CD4-positive, alpha-beta T cell treated with Interferon gamma for 1 hour (primary cell): ENCODE measurements around the gene CACNA2D4.

ENCODE experiments used
- DNase-seq: peaks from one replicate; pipeline ENCODE4 v3.0.0-alpha.2; 2020

CACNA2D4 gene

DNA sequence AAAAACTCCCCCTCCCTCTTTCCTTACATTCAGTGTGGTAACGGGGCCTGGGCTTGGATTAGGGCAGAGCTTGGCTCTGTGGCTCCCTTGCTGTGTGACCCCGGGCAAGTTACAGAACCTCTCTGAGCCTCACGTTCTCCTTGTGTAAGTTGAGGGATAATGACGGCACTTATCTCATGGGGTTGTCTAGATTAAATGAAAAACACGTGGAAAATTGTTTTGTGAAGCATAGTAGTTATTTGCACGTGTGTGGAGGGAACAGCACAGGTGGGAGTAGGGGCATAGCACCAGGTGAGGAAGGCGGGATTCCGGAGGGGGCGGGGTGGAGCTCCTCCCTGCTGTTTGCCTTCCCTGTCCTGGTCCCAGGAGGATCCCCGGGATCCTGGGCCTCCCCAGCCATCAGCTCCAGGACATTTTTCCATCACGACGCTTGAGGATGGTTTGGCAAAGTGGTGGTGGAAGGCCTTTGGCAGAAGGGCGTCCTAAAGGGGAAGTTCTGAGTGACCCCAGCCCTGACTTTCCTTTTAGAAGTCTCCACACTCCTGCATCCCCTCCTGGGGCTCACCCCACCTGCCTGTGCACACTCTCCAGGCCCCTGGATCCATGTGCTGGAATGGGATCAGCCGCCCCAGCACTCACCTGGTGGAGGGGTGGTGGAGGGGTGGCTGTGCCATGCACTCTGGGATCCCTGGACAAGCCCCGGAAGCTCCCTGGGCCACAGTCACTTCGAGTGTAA is 75.4 kb downstream of the CACNA2D4 start:
- no peak for DNase-seq

DNA sequence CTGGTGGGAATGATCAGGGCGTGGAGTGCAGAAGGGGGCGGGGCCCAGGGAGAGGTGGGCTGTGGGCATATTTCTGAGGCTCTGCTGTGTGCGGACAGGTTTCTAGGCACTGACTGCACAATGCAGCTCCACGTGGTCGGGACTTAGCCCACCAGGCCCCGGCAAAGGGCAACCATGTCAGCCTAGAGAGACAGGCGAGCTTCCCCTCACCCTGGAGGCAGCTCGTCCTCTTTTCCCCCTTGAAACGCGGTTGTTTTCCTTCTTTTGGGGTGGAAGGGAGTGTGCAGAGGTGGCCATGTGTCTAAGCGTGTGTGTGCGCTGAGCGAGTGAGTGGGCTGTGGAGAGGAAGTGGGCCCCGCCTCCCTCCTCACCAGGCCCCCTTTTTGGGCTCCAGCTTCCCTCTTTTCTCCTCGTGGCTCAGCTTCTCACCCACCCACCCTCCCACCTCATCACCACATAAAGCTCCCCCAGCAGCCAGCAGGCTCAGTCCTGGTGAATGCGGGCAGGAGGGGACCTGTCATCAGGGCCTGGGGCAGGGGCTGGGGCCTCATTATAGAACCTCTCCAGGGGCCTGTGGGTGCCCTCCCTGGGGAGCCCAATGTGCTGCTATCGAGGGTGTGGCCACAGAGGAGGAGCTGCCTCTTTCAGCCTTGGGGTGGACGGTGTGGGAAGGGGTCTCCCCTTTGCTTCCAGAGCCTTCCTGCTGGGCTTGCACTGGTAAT is 76.1 kb downstream of the CACNA2D4 start:
- DNase-seq: no peak

DNA sequence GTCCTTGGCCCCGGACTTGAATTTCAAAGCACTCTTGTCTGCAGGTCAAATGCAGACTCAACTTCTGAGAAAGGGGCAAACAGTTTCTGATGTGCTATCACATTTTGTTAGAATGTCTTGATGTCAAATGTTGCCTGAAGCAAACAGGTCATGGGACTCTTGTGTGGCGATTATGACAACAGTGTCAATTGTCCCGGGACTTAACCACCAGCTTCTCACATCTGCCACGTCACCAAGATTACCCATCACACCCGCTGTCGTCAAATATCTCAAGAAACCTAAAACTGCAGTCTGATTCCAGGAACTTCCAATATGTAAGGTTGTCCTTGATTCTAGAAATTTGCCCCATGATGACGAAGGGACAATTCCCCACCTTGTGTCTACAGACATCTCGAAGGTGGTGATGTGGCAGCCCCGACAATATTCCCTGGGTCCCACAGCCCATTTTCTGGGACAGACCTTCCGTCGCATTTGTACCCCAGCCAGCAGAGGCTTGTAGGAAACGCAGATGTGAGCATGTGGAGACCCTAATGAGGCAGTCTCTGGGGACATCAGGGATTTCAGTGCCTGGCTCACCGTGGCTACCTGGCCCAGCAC is 76.8 kb downstream of the CACNA2D4 start:
- no peak for DNase-seq

DNA sequence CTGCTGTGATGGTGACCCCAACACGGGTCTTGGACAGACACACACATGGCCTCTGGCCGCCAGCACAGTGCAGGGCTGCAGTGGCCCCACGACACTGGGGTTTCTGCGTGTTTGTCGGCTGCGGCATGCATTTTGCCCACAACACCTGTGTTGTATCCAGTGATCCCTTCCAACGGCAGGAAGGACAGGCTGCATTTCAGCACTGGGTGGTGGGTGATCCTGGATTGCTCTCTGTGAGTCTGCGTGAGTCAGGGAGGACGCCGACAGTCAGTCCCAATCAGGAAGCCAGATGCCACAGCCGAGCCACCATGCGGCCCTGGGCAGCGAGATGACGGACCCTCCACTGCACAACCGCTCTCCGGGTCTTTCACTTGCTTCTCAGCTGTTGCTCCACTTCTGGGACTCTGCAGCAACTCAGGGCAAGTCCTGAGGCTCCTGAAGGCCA is 77.4 kb downstream of the CACNA2D4 start:
- DNase-seq: no peak

DNA sequence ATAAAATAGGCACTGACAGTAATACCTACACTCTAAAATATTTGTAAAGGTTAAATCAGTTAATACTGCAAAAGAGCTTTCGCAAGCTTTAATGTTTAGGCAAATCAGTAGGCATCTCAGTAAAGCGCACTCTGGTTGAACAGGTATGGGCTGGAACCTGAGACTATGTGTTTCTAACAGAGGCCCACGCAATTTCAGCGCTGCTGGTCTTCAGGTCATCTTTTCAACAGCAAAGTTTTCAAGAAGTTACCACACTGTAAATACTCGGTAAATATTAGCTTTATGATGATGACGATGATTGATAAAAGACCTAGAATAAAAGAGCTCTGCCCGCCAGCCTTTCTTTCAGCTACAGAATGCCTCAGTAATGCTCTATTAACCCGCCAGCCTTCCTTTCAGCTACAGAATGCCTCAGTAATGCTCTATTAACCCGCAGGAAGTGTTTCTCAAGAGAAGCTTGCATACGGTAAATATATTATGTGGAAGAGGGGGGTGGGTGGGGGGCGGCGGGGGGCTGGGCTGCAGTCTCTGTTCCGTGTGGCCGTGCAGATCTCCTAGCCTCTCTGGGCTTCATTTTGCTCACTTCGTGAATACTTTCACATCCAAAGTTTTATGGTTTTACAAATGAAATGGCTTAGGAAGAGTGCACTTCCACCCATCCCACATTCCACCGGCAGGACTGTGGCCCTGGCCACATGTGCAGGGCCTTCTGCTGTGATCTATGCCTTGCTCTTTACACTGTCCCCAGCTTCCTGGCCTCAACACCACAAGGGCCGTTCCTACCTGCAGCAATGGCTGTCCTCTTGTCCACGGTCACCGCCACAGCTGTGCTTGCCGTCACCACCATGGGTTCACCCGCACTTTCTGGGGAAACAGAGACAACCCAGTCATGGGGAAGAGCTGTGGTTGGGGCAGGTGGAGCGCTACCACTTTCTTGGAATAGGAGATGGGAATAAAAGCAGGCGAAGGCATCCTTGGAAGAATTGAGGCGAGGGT is 78.2 kb downstream of the CACNA2D4 start:
- no peak for DNase-seq

DNA sequence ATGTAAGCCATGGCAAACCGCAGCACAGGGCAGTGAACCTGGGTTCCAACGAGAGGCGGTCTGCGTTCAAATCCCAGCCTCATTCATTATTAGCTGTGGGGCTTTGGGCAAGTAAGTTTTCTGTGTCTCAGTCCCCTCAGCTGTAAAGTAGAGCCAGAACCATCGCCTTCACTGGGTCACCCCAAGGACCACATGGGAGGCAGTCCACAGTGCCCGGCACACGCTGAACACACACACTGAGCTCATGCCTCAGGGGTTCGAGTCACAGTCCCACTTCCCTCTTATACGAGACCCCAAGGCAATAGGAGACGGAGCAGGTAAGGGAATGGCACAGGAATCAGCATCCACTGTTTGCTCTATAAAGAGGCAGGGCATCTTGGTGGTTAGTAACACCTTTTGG is 79.0 kb downstream of the CACNA2D4 start:
- DNase-seq: no peak

DNA sequence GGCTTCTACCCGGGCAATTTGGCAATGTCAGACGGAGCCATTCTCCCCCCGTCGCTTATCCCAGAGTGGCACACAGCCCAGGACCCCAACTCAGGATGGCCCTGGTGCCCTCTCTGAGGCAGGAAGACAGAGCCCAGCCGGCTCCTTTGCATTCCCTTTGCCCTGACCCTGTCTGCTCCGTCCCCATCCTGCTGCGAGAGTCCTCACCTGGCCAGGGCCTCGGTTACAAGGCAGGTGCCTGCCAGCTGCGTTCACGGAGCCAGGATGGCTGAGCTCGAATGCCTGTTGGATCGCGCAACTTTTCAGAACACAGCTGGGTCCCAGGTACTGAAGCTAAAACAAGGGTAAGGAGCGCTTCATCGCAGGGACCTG is 79.5 kb downstream of the CACNA2D4 start:
- DNase-seq: no peak

DNA sequence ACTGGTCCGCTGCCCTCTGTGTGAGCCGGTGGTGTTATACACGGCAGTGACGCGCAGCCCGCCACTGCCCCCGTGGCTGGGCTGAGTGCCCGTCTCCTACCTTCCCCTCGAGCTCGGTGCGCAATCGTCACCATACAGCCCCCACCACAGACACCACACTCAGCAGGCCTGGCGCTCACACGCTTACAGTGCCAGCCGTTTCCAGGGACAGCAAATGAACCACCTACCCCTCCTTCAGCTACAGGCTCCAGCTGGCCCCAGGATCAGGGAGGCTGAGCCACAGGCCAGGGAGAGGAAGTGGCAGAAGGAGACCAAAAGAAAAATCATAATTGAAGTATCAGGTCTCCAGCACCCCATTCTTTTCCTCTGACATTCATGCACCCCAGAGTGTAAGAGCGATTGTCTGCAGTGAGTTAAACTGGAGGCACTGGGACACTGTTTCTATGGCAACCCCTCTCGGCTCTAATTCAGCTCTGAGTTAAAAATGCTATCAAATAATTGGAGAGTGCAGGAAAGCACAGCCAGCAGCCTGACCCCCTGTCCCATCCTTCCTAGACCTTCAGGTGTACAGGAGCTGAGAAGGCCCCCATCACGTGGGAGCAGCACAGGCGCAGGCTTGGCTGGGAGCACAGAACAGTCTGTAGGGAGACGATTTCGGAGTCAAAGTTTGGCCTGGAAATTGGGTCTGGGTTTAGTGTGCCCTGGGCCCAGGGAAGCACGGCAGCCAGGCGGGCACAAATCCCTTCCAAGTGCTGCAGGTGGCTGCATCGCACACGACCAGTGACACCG is 80.1 kb downstream of the CACNA2D4 start:
- no peak for DNase-seq

DNA sequence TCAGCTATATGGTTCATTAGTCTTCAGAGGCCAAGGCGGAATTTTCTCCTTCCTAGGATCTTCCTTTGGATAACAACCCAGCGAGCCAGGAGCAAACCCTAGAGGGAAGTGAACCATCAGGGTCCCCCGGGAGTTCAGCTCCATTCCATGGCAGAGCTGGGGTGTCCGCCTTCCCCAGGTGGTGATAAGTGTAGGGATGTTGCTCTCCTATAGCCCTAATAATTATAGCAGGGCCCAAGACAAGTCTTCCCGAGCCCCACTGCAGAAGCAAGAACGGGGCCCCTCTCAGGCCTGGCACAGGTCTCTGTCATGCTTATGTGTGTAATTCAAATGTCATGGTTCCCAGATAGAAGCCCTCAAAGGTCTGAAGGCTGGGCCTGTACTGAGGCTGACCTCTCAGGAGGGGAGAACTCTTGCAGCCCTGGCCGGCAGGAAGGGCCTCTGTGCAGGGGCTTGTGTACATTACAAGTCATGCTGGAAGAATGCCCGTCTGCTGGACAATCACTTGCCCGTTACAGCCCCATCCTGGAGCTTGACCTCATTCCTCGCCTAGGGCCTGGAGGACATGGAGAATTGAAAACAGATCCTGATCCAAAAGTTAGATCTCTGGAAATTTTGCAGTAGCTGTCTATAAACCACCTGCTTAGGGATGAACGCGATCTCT is 80.8 kb downstream of the CACNA2D4 start:
- DNase-seq: no peak

DNA sequence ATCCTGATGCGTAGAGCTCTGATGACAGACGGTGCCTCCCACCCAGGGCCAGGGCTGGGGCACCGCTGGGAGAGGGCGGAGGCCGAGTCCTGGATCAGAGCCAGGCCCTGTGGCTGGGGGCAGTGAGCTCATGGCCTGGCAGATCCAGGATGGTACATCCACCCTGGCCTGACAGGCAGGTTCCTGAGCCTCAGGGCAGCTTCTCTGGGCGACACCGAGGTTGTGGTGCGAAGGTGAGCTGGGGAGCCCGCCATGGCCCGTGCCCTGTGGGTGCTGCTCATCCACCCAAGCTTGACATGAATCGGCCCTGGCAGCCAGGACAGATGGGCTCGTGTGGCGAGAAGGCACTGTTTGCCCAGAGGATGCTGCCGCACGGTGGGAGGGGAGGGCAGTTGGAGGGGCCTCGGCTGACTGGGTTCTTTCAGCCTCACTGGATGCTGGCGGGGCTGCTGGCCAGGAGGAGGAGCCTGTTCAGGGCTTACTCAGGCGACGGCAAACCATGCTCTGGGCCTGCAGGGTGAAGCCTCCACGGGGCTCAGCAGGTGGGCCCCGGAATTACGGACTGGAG is 81.5 kb downstream of the CACNA2D4 start:
- DNase-seq: no peak

DNA sequence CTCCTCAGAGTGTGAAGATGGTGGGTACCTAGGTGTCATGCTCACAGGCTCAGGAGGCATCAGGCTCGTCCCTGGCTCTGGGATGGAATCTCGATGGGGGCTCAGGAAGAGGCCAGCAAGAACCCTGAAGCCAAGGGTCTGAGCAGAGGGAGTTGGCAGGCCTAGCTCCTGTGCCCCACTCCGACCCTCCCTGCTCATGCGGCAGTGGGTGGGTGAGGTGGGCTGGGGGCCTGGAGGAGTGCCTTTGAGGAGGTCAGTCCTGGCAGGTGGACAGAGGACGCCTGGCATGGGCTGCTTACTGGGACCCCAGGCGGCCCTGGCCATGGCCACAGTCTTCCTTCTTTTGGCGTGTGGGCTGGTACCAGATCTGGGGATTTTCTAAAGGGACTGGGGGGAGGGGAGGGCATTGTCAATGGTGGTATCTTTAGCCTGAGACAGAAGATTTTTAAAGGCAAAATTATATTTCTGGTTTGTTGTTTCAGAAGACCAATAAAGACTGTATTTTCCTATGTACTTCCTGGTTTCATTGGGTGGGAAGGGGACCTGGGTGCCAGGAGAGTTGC is 82.1 kb downstream of the CACNA2D4 start:
- no peak for DNase-seq

DNA sequence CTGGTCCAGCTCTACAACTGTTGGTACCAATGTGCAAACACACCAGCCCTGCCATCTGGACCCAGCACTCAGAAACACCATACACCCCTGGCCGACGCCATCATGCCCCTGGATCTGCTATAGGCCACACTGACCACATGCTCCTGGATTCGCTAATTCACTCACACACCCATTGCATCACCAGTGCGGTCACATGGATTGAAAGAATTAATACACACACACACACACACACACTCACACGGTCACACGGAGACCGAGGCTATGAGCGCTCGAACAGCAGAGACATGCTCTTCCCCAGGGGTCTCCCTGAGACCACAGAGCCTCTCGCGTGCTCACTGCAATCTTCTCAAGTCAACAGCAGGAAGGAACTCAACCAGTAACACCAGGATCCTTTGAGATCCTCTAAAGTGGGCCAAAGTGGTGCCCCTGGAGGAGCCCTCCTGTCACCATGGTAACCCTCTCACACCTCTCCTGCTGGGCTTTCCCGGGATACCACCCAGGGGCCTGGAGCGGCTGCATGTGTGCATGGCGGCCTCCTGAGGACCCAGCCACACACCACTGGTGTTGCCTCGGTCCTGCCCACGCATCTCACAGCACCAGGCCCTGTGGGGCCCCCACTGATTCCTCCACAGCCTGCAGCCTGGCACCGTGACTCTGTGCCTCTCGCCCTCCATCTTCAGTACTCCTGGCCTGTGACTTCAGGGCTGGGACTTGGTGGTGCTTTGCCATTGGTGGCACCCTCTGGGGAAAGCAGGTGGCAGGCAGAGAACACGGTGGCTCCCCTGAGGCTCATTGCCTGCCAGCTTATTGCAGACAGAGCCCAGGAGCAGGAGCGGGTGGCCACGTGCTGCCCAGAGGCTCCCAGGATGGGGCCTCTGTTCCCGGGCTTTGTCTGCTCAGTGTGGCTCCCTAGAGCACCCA is 83.0 kb downstream of the CACNA2D4 start:
- no peak for DNase-seq

DNA sequence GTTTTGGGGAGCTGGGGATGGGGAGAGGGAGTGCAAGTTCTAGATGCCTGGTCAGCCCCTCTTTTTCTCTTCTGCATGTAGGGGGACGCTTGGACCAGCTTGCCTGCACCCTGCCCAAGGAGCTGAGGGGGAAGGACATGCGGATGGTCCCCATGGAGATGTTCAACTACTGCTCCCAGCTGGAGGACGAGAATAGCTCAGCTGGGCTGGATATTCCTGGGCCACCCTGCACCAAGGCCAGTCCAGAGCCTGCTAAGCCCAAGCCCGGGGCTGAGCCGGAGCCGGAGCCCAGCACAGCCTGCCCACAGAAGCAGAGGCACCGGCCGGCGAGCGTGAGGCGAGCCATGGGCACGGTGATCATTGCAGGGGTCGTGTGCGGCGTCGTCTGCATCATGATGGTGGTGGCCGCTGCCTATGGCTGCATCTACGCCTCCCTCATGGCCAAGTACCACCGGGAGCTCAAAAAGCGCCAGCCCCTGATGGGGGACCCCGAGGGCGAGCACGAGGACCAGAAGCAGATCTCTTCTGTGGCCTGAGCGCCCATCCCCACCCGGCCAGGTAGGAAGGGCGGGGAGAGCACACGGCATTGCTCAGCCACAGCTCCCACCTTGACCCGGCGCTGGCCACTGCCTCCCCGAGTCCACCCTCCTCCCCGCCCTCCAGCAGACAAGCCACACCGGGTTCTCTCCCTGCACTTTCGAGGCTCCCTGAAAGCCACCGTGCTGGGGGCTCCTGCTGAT is 84.1 kb downstream of the CACNA2D4 start:
- no peak for DNase-seq

DNA sequence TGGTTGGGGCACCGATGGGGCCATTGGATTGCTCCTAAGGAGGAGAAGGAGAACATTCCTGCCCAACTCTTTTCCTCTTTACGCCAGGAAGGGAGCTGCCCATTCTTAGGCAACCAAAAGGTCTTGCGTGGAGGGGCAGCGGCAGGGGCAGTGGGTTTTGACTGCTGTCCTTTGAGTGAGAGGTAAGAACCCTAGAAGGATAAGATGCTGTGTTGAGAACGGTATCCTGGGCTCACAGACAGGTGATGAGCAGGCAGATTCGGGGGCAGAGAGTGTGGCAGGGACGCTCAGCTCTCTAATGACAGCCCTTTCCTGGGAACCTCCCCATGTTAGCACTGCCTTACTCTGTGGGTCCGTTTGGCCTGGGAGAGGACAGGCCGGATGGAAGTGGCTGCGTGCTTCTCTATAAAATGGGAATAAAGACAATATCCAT is 84.8 kb downstream of the CACNA2D4 start:
- DNase-seq: no peak

DNA sequence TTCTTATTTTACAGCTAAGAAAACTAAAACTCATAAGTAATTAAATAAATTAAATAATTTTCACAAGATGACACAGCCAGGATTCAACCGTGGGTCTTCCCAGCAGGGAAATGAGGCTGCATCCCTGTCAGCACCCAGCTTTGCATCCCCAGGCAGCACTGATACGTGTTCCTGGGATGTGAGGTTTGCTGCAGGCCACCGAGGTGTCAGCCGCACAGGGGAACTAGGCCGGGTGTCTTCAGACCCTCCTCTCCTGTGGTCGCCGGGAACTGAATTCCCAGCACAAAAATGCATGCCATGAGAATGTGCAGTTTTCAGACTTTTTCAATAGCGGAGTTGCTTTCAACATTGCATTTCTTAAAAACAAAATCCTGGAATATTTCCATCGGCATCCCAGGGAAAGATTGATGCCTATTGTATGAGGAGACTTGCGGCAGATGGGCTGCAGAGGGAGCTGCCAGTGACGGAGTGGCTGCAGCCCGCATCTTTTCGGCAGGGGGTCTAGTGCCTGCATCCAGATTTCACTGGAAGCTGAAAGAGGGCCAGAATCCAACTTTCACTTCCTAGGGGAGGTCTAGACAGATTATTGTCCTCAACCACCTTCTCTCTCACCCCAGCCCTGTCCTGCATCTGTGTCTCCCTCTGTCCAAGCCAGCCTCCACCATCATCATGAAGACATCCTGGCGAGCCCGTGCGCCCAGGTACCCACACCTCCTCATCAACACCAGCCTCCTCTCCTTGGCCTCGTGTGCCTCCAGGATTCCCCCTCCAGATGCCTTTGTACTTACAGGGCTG is 85.5 kb downstream of the CACNA2D4 start:
- DNase-seq: no peak

DNA sequence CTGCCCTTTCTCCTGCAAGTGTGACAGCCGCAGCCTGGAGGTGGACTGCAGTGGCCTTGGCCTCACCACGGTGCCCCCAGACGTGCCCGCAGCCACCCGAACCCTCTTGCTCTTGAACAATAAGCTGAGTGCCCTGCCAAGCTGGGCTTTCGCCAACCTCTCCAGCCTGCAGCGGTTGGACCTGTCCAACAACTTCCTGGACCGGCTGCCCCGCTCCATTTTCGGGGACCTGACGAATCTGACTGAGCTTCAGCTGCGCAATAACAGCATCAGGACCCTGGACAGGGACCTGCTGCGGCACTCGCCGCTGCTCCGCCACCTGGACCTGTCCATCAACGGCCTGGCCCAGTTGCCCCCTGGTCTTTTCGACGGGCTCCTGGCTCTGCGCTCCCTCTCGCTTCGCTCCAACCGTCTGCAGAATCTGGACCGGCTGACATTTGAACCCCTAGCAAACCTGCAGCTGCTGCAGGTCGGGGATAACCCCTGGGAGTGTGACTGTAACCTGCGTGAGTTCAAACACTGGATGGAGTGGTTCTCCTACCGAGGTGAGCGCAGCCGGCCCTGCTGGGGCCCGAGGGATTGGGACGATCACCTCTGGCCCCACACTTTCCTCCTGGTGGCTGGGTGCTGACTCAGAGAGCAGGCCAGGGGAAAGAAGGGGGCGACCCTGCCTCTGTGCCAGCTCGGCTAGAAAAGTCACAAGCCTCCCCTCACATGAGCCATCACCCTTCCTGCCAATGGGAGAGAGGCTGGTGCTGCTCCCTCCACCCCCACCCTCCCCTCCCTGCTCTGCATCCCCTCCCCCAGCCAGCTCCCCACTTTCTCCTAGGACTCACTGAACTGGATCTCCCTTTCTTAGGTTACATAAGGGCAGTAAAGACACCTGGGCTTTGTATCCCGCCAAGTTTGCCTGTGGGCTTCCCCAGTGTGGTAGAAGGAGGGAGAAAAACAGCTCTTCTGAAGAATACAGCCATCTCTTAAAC is 87.2 kb downstream of the CACNA2D4 start:
- DNase-seq: no peak

DNA sequence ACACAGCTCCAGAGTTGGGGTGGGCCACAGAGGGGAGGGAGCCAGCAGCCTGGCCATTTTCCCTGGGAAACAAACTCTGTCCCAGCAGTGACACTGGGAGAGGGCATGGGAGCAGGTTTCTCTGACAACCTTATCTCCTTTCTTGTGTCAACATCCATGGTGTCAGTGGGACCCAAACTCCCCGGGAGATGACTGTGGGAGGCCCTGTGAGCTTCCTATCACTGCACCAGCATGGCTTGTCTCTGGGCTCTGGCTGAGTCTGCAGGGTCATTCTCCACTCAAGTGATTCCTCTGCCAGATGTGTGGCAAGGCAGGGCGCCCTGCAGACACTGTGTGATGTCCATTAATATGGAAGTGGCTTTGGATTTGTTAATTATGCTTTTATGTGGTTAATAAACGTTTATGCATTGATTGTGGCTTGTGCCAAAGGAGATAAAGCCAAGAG is 88.0 kb downstream of the CACNA2D4 start:
- no peak for DNase-seq
